GM19467 (cell line): ENCODE data around the gene C1GALT1.
"Not testable (repeated sequence)": the region's sequence is repeated elsewhere in the genome, so short reads cannot be mapped to it uniquely, and the experiment has no call there.

Source experiments
- ATAC-seq: cut with Tn5 transposase; IDR thresholded peaks from one replicate; pipeline ENCODE4 v1.9.1; 2021; ENCODE audit warnings: mild to moderate bottlenecking, moderate library complexity; ENCODE audit not compliant: unreplicated experiment

Gene C1GALT1

DNA sequence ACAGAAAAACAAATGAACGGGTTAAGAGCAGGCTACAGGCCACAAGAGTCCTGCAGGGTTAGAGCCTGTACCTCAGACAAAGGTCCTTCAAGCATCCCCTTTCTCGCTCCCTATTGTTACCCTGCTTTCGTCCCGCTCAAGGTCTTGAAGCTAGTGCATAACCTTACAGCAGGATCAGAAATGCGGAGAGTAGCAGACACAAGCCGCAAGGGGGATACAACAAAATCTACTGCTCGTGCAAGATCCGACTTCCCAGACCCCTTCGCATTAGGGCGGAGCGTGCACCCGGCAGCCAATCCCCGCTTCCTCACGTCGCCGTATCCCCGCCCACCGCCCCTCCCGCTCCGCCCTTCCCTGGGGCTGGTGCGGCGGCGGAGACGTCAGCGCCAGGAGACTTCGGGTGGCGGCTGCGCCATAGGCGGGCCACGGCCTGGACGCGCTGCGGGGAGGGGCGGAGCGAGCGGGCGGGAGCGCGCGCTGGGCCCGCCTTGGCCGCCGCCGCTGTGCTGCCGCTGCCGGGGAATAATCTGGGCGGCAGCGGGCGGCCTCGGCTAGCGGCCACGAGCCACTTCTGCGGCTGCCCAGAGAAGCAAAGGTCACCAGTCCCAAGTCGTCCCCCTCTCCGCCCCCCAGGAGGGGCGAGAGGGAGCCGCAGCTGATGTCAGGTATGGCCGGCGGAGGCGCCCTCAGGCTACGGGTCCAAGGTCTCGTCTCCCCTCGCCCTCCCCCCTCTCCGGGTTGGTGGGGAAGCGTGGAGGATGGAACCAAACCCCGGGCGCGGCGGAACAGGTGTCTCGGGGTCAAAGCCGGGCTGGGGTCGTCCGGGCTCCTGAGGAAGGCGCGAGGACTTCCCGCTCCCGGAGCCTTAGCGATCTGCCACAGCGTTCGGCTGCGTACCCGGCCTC, at the start of gene C1GALT1:
Gene C1GALT1 (plus strand): TSS at position 389 of the 905 bp plus-strand sequence. CDS start 51,776 bp downstream, outside the sequence.
- peak; percentile 81 for ATAC-seq

- no peak for ATAC-seq
Observed at GRCh38 chr7:7134046-7134445, 48.3 kb upstream of the C1GALT1 start.

GRCh38 chr7:7135074-7135473, 47.3 kb upstream of the C1GALT1 start:
- no peak for ATAC-seq

- ATAC-seq = not testable (repeated sequence)
Observed at GRCh38 chr7:7135924-7136323, 46.4 kb upstream of the C1GALT1 start.

GRCh38 chr7:7136466-7137381, 45.6 kb upstream of the C1GALT1 start:
- no peak for ATAC-seq

GRCh38 chr7:7138897-7139296, 43.4 kb upstream of the C1GALT1 start:
- no peak for ATAC-seq

GRCh38 chr7:7143404-7143803, 38.9 kb upstream of the C1GALT1 start:
- not testable (repeated sequence) for ATAC-seq

DNA sequence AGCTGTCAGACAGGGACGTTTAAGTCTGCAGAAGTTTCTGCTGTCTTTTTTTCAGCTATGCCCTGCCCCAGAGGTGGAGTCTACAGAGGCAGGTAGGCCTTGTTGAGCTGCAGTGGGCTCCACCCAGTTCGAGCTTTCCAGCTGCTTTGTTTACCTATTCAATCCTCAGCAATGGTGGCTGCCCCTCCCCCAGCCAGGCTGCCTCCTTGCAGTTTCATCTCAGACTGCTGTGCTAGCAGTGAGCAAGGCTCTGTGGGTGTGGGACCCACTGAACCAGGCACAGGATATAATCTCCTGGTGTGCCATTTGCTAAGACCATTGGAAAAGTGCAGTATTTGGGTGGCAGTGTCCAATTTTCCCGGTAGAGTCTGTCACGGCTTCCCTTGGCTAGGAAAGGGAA, 37.2 kb upstream of the C1GALT1 start:
- not testable (repeated sequence) for ATAC-seq

- no peak for ATAC-seq
Observed at GRCh38 chr7:7146837-7147236, 35.5 kb upstream of the C1GALT1 start.

DNA sequence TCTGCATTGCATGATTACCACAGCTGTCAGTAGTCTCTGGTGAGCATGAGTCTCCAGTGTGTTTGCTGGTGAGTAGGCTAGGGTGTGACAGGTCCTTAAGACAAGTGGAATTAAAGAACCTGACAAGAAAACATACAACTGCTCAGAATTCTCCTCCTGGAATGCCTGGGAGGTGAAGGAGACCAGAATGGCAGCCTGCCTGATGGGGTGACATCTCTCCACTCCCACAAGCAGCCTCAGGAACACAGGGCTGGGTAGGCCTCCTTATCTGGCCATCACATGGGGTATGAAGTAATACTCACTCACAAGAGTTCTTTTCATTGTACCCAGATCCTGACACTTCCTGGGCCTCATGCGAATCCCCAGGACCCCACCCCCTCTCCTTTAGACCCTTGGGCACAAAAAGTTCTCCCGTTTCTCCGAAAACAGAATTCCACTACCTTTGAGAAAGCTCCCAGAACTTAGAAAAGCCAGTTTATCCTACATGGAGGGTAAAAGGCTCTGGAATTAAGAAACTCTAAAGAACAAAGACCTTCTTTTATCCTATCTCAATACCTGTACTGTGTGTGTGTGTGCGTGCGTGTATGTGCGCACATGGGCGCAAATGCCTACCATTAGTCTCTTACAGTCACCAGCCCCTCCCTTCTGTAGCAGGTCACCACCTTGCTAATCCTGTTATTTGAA, 33.4 kb upstream of the C1GALT1 start:
- ATAC-seq = no peak

GRCh38 chr7:7151285-7151684, 31.1 kb upstream of the C1GALT1 start:
- no peak for ATAC-seq

DNA sequence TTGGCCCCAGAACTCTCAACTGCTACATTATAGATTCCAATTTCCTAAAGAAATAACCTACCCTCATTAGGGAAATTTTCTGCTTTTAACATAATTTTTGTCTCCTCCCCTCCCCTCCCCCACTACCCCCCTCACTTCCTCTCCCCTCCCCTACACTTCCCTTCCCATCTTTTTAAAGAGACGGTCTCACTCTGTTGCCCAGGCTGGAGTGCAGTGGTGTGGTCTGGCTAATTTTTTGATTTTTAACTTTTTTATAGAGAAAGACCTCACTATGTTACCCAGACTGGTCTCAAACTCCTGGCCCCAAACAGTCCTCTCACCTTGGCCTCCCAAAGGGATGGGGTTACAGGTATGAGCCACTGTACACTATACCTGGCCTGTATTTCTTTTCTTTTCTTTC, 30.5 kb upstream of the C1GALT1 start:
- no peak for ATAC-seq

- ATAC-seq = no peak
Observed at GRCh38 chr7:7152315-7152714, 30.0 kb upstream of the C1GALT1 start.

GRCh38 chr7:7154355-7154754, 28.0 kb upstream of the C1GALT1 start:
- not testable (repeated sequence) for ATAC-seq

GRCh38 chr7:7156663-7157062, 25.7 kb upstream of the C1GALT1 start:
- ATAC-seq = no peak

DNA sequence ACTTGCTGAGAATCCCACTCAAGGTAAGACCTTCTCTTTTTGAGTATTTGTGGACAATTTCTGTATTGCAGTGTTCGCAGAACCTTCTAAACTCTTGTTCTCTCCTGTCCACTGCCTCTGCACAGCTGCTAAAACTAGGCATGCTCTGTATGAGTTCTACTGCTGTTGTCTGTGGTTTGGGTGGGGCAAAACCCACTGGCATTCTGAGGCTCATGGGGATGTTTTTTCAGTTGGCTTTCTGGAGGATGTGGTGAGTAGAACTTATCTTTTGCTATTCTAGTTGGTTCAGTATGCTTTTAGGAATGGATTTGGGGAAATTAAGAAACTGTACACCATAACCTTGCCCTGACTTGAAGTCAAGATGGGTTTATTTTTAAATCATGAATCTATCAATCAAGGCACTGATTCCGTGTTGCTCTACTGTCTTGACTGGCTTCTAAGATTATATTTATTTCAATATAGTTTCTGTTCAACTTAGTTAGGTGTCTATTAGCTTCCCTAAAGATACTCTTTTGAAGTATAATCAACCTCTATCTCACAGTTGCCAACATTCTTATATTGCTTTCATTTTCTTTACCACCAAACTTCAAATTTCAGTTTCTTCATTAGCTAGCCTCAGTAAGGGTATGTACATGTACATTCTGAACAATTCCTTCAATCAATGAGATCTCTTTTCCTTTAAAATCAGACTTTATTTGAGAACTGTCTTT, 25.0 kb upstream of the C1GALT1 start:
- ATAC-seq = peak; percentile 67

DNA sequence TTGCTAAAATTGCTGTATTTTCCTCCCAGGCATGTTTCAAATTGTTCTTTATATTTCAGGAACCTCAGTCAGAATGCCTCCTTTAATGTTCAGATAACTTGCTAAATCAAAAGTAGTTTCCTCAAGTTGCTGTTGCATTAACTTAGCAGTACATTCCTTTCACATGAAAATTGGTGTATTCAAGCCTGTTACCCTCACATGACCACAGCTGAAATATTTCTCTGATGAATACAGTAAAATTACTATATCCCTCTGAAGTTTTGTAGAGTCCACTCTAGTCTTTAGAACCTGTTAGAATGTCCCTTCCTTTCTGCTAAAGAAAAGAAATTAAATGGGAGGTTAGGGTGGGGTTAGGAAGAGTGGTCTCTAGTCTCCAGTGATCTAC, 24.5 kb upstream of the C1GALT1 start:
- no peak for ATAC-seq

- ATAC-seq = no peak
Observed at GRCh38 chr7:7159063-7159658, 23.2 kb upstream of the C1GALT1 start.

DNA sequence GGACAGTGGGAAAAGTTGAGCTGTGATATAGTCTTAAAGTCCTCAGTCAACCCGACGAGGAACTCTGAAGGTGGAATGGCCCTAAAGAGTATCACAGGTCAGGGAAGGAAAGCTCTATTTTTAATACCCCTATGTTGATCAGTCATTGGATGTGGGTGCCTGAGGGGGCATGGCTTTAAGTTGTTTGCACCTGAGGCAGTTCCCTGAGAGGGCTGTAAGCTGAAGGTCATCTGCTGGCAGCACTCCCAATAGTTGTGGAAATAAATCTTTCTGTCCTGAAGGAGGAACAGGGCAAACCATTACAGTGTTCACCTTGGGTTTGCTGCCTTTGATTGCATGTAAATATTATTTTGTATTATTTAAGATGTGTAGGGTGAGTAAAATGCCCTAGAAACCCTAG, 17.8 kb upstream of the C1GALT1 start:
- no peak for ATAC-seq

DNA sequence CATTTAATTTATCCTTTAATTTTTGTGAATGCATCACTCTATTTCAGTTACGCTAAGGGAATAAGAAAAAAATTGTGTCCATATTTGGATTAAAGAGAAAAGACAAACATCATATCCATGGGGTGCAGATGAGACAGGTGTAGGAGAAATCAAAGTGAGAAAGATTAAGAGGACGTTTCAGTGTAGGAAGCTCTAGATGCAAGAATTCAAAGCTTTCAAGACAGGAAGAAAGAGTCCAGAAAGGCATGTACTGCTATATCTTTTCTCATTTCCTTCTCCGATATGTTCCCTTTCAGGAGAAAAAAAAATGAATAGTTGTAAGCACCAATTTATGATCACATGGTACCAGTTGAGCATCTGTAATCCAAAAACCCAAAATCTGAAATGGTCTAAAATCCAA, 17.0 kb upstream of the C1GALT1 start:
- no peak for ATAC-seq
